Heart right ventricle (tissue), 16 donors: ENCODE results near the gene M1AP. TPM values are rescaled to one million over a fixed set of nuclear protein-coding genes. Genes with fewer than 3 reads are reported as not detected.

ENCODE experiments used
- ATAC-seq, 8 donors: fragments of 200-7000 bp; cut with Tn5 transposase; one replicate each; pipeline ENCODE4 v1.9.1; 2020; ENCODE audit warnings: mild to moderate bottlenecking in 8 of 8, moderate library complexity in 8 of 8, moderate number of reproducible peaks in 1 of 8
- DNase-seq, 2 donors: peaks; one replicate each; pipeline ENCODE4 v3.0.0-alpha.2; 2020
- H3K27ac ChIP-seq, 10 donors: fragments of 200-600 bp; sonication (generic) in 2 of 10; one replicate each; pipeline versions ENCODE4 v1.5.0 to v1.8.0; 2020 to 2022; ENCODE audit warnings: mild to moderate bottlenecking in 3 of 10
- H3K27me3 ChIP-seq, 7 donors: fragments of 200-600 bp; one replicate each; pipeline ENCODE4 v1.8.0; 2021 to 2022; ENCODE audit warnings: mild to moderate bottlenecking in 2 of 7
- H3K36me3 ChIP-seq, 9 donors: fragments of 200-600 bp; sonication (generic) in 1 of 9; one replicate each; pipeline versions ENCODE4 v1.5.0 to v1.8.0; 2020 to 2022; ENCODE audit warnings: mild to moderate bottlenecking in 2 of 9
- H3K4me1 ChIP-seq, 9 donors: fragments of 200-600 bp; sonication (generic) in 1 of 9; one replicate each; pipeline versions ENCODE4 v1.5.0 to v1.8.0; 2020 to 2022; ENCODE audit warnings: mild to moderate bottlenecking in 4 of 9
- H3K4me3 ChIP-seq, 10 donors: fragments of 200-600 bp; sonication (generic) in 2 of 10; one replicate each; pipeline versions ENCODE4 v1.5.0 to v1.8.0; 2020 to 2022; ENCODE audit warnings: mild to moderate bottlenecking in 7 of 10, moderate library complexity in 2 of 10
- H3K9me3 ChIP-seq, 11 donors: fragments of 200-600 bp in 10 of 11; sonication (generic) in 2 of 11; one replicate each; pipeline versions ENCODE4 v1.5.0 to v1.8.0; 2013 to 2022; ENCODE audit warnings: mild to moderate bottlenecking in 2 of 11, control low read depth in 1 of 11, moderate library complexity in 1 of 11
- CTCF ChIP-seq, 9 donors: fragments of 200-600 bp; sonication (generic) in 2 of 9; IDR thresholded peaks; one replicate each; pipeline versions ENCODE4 v1.5.0 to v1.8.0; 2021 to 2022; ENCODE audit warnings: antibody characterized with exemption in 9 of 9, mild to moderate bottlenecking in 5 of 9, moderate library complexity in 1 of 9
- WGBS, 2 donors: extraction: QIAGEN DNeasy Blood & Tissue Kit; methylation state at CpG; one replicate each; pipeline ENCODE4 v1.1.7; 2013; ENCODE audit warnings: inconsistent platforms in 1 of 2; 5-methylcytosine and 5-hydroxymethylcytosine counted together
- intact Hi-C, 10 donors: fragments of 100-400 bp; cut with DNase I; formaldehyde crosslinking; loops; one replicate each; pipeline versions ENCODE4 v1.11.1 to v1.14.2; 2022
- polyA plus RNA-seq, 2 donors: library from polyadenylated mRNA; stranded (reverse); fragments of 200-250 nt; gene quantifications; one replicate each; pipeline ENCODE4 v1.2.3, GENCODE V29; 2013
- total RNA-seq, 10 donors: library from RNA; stranded (reverse); fragmentation: NEBNext Ultra II Directional in 3 of 10; extraction: Animal tissue kit (Norgen Biotek cat#: 25700) in 3 of 10; gene quantifications; one replicate each; pipeline versions ENCODE4 v1.2.1 to v1.2.4, GENCODE V29; 2021 to 2023
- donor health status: Arrhythmogenic right ventricular cardiomyopathy.
- donor health status: ischemic (EF 13 %, LVEDD 7.1; RV severe dilation, severe dysfunction).
- donor health status: healthy with polysubstance abuse.
- donor health status: DM: no; HTN: yes; CAD: no.
- donor health status: DM: no; HTN: no; CAD: no.
- donor health status: ischemic (EF 25% LVEDD 6.9; RV normal size, moderate dysfunction).
- donor health status: ischemic (EF 25% LVEDD 5.7; RV mildly dilated, moderate dysfunction).
- donor health status: healthy.
- donor health status: DM: yes; HTN: yes; CAD: no.
- donor health status: Ischemic cardiomyopathy.
- donor health status: ischemic (EF 35%, LVEDD 5.7; RV mildly dilated, moderate dysfunction).
- donor health status: nonischemic (EF 11% LVEDD 7.7; RV severe dilation, severe dysfunction).
- donor health status: DM: yes; HTN: yes; CAD: no.
- donor health status: PGD.
- donor health status: ischemic (EF 29% LVEDD 5.4; RV normal size, mild dysfunction).
- donor health status: nonischemic (EF 23%, LVEDD 6.1; RV moderate dilation, normal function).

Gene M1AP
- total and polyA plus RNA-seq, 12 donors = 0.03 to 0.44 (median 0.18) TPM; not detected in 7

GRCh38 chr2:74617122-74617521 is 31.0 kb downstream of the M1AP start:
- 80 to 84% methylated on average over 3 of the region's 3 CpGs for WGBS, 2 donors
- Histone ChIP-seq H3K27me3 (peaks cover 0 to 58% (median 38%) of the 10 kb centered on the region in 7 donors), H3K4me1 (peaks cover 0 to 11% (median 0%) of the 10 kb centered on the region in 9 donors), H3K36me3 (no peaks in the 10 kb centered on the region), H3K27ac (no peak overlapping the region), H3K9me3 (no peaks in the 10 kb centered on the region), H3K4me3 (no peak overlapping the region)
- no peak for TF ChIP-seq CTCF (IDR thresholded peaks at IDR 0.05)
- no peak for DNase-seq
- intact Hi-C loops = no loop called here
- no peak for ATAC-seq

DNA sequence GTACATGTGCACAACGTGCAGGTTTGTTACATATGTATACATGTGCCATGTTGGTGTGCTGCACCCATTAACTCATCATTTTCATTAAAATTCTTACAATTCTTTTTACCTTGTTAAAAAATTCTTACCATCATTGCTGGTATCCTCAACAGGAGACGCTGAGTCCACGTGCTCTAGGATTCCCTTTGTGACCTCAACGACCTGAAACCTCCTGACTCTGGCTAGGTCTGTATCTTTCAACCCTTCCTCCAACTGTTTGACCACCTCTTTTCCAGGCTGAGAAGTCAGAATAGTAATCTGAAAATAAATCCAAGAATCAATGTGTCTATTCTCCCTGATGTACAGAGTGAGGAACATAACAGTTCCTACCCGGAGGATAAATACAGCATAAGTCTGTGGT is 41.2 kb downstream of the M1AP start:
- TF ChIP-seq CTCF (IDR thresholded peaks at IDR 0.05) = no peak
- no peak for ATAC-seq

DNA sequence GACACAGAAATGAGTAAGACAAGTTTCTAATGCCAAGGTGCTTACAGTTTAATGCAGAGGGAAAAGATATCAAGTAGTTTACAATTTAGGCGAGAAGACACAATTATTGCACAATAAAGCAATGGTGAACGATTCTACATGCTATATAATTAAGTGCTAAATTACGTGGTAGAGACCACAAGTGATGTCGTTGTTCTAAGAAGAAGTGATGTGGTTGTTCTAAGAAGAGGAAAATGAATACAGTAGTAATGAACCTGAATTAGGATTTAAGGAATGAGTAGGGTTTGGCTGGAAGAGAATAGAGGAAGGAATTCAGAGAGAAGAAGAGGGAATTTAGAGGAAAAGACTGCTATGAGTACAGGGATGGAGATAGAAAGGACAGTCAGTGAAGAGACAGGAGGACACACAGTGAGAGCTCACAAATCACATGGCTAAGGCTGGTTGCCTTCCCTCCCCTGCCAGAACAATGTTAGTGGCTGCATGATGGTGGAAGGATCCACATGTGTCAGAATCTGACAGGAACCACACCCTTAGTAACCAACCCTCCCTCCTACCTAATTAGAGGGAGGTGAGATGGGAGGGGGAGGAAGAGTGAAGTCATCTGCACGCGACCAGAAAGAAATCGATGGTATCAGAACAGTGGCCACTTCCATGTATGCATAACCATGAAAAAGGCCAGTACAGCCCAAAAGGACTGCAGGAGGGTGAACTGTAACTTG is 44.7 kb downstream of the M1AP start:
- intact Hi-C loops = no loop called here
- Histone ChIP-seq H3K27ac (no peak overlapping the region), H3K4me1 (no peaks in the 10 kb centered on the region), H3K4me3 (no peak overlapping the region), H3K36me3 (no peaks in the 10 kb centered on the region), H3K27me3 (peaks cover 0 to 93% (median 38%) of the 10 kb centered on the region in 7 donors), H3K9me3 (no peaks in the 10 kb centered on the region)
- ATAC-seq (no peak), DNase-seq (no peak)
- WGBS, 2 donors = 67 to 72% methylated on average over 7 of the region's 7 CpGs
- TF ChIP-seq CTCF (IDR thresholded peaks at IDR 0.05) = no peak

More for the DNA sequence above, 41.2 kb downstream of the M1AP start:
- WGBS, 2 donors = 56 to 67% methylated on average over 5 of the region's 5 CpGs
- H3K9me3 ChIP-seq = no peaks in the 10 kb centered on the region
- no peaks in the 10 kb centered on the region for H3K4me1 ChIP-seq
- H3K27me3 ChIP-seq = peaks cover 0 to 79% (median 26%) of the 10 kb centered on the region in 7 donors
- H3K36me3 ChIP-seq = no peaks in the 10 kb centered on the region
- H3K27ac ChIP-seq = no peak overlapping the region
- DNase-seq = no peak
- intact Hi-C loops = no loop called here
- H3K4me3 ChIP-seq = no peak overlapping the region

DNA sequence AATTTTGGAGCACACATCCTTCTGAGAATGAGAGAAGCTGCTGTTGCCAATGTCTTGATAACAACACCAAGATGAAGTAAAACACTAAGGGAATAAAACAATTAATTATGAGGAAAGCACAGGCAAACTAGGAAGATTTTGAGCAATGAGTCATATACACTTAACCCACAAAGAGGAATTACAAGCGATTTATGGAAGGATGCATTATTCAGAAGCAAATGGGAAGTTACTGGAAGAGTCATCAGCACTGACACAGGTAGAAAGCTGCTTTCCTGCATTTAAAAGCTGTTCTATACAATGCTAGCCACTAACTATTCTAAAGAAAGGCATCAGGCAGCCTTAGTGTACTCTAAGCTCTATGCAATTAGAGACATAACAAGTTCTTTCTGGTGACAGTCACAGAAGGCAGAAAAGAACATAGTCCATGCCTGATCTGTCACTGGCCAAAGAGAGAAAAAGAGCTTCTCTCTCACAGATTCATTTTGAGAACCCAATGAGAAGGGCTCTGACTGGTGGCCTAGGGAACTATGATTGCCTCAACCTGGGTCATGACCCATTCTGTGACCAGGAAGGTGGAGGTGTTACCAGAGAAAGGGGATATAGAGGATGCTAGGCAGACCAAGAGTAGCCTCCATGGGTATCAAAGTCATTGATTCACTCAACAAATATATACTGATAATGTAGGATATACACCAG is 45.4 kb downstream of the M1AP start:
- no peaks in the 10 kb centered on the region for H3K36me3 ChIP-seq
- intact Hi-C loops = no loop called here
- H3K27me3 ChIP-seq = peaks cover 0 to 93% (median 38%) of the 10 kb centered on the region in 7 donors
- H3K4me3 ChIP-seq = no peak overlapping the region
- ATAC-seq (no peak), DNase-seq (no peak)
- no peak overlapping the region for H3K27ac ChIP-seq
- no peaks in the 10 kb centered on the region for H3K4me1 ChIP-seq
- TF ChIP-seq CTCF (IDR thresholded peaks at IDR 0.05) = no peak
- 44 to 52% methylated on average over 1 of the region's 1 CpG for WGBS, 2 donors
- no peaks in the 10 kb centered on the region for H3K9me3 ChIP-seq
